Right lung (tissue), 5 donors: Measurements from ENCODE around the gene GPX4. TPM values are rescaled to one million over a fixed set of nuclear protein-coding genes. Genes with fewer than 3 reads are reported as not detected.

Source experiments
- DNase-seq, 2 donors: peaks; one replicate each; pipeline ENCODE4 v3.0.0-alpha.2; 2013
- polyA plus RNA-seq, 5 donors: library from polyadenylated mRNA; unstranded; fragments of 120-200 nt; gene quantifications; one replicate each; pipeline versions ENCODE4 v1.2.1 to v1.2.3, GENCODE V29; 2013; ENCODE audit warnings: inconsistent platforms in 1 of 5, low replicate concordance in 1 of 5; ENCODE audit not compliant: insufficient read length in 5 of 5, insufficient read depth in 1 of 5

GPX4 gene
- polyA plus RNA-seq, 5 donors, result 141 to 288 (median 176) TPM

DNA sequence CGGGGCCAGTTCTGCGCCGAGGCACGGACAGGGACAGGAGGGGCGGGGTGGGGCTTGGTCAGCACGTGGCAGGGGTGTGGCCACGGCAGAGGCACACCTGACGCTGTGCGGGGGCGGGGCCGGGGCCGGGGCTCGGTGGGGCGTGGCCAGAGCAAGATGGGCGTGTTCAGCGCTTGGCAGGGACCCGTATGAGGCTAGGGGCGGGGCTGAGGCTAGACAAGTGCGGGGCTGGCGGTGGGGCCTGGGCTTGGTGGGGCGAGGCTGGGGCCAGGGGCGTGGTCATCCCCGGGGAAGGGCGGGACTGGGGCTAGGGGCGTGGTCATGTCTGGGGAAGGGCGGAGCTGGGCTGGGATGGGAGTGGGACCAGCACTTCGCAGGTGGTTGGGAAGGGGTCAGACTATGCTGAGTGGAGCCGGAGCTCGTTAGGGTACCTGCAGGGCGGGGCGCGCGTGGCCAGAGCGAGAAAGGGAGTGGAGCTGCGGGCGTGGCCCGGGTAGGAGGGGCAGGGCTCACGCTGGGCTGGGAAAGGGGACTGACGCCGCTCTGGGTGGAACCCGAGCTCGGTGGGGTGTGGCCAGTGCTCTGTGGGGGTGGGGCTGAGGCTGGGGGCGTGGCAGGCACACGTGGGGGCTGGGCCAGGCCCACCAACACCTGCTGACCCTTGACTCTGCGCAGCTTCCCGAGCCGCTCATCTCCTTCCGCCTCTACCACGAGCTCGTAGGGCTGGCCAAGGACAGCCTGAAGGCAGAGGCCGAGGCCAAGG, 21.4 kb upstream of the GPX4 start:
- peak in 1 of 2 donors; percentile 58 for DNase-seq

DNA sequence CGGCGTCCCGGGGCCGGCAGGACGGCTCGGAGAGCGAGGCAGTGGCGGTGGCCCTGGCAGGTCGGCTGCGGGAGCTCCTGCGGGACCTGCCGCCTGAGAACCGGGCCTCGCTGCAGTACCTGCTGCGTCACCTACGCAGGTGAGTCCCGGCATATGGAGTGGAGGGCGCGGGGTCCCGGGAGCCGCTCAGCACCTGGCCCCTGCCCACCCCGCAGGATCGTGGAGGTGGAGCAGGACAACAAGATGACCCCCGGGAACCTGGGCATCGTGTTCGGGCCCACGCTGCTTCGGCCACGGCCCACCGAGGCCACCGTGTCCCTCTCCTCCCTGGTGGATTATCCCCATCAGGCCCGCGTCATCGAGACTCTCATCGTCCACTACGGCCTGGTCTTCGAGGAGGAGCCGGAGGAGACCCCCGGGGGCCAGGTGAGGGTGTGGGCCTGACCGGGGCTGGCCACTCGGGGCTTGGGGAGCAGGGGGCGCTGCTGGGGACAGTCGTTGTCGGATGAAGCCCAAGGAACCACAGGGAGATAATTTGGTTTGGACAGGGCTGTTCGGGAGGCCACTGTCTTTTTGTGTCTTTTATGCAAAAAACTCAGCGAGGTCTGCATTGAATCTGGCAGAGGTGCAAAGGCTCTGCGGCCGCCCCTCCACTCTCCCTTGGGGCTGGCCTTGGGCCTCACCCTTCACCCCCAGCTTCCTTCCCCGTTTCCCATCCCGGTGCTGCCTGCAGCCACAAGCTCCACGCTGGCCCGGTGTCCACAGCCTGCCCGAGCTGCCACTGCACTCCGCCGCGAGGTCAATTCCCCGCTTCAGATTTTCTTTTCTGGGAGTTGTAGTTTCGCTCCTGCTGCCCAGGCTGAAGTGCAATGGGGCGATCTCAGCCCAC, 20.6 kb upstream of the GPX4 start:
- DNase-seq, result no peak

DNA sequence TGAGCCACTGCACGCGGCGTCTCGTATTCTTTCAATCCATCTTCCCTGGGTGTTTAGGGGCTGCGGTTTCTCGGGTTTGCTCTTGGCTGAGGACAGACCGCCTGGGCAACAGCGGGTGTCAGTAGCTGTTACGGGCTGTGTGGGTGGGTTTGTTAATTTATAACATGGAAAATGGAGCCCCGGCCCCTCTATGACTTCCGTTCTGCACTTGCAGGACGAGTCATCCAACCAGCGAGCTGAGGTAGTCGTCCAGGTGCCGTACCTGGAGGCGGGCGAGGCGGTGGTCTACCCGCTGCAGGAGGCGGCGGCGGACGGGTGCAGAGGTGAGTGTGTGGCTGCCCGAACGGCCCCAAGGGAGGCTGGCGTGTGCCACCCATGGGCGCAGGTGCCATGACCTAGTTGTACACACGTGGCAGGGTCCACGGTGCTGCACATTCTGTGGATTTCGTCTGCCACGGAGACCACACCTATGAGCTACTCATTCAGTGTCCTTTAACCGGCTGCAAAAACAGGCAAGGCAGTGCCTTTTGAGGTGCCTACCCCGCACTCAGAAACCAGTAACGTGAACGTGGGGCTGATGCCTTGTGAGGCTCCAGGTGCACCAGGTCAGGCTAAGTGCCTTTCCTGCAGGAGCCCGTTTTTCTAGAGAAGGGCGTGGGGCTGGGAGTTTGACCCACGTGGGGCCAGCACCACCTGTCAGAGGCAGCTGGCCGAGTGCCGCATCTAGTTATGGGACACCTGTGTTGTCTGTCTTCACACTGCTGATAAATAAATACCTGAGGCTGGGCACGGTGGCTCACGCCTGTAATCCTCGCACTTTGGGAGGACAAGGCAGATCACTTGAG, 19.5 kb upstream of the GPX4 start:
- DNase-seq, result no peak

DNA sequence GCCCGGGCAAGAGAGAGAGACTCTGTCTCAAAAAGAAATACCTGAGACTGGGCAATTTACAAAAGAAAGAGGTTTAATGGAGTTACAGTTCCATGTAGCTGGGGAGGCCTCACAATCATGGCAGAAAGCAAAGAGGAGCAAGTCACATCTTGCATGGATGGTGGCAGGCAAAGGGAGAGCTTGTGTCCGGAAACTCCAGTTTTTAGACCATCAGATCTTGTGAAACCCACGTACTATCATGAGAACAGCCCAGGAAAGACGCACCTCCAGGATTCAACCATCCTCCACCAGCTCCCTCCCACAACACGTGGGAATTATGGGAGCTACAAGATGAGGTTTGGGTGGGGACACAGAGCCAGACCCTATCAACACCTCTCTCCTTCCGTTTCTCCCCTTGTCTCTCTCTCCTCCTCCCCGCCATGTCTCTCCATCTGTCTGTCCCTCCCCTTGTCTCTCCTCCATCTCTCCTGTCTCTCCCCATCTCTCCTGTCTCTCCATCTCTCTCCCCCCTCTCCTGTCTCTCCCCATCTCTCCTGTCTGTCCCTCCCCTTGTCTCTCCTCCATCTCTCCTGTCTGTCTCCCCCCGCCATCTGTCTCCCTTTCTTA, 18.6 kb upstream of the GPX4 start:
- DNase-seq, result no peak

DNA sequence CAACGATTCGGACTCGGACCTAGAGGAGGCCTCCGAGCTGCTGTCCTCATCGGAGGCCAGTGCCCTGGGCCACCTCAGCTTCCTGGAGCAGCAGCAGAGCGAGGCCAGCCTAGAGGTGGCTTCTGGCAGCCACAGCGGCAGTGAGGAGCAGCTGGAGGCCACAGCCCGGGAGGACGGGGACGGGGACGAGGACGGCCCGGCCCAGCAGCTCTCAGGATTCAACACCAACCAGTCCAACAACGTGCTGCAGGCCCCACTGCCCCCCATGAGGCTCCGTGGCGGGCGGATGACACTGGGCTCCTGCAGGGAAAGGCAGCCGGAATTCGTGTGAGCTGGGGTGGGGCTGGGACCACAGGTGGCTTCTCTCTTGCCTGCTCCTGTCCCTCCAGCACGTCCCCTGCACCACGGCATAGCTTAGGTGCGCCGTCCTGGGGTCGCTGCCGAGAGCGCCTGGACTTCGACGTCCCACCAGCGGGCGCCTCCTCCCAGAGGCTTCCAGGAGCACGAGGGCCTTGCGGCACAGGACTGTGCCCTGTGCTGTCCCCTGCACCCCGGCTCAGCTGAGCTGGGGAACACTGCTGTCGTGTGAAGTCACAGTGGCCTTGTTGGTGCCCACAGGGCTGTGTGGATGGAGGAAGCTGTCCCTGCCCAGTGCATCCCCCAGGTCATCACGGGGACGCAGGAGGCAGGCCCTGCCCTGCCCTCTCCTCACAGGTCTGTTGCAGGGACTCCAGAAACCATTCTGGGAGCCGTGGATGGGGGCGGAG, 17.9 kb upstream of the GPX4 start:
- DNase-seq, result no peak

DNA sequence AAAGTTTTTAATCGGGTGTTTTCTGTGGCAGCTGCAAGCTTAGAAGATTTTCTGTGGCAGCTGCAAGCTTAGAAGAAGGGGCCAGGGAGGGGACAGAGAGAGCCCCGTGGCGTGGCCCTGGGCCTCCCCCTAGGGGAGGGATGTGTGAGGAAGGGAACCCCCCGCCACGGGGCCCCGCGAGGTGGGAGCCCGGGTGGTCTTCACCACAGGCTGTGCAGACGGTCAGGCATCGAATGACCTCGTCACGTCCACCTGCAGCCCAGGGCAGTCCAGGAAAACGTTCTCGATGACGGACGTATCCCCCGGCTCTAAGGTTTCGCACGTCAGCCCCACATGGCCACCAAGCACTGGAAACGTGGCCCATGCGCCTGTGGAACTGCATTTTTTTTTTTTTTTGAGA, 17.2 kb upstream of the GPX4 start:
- no peak for DNase-seq

DNA sequence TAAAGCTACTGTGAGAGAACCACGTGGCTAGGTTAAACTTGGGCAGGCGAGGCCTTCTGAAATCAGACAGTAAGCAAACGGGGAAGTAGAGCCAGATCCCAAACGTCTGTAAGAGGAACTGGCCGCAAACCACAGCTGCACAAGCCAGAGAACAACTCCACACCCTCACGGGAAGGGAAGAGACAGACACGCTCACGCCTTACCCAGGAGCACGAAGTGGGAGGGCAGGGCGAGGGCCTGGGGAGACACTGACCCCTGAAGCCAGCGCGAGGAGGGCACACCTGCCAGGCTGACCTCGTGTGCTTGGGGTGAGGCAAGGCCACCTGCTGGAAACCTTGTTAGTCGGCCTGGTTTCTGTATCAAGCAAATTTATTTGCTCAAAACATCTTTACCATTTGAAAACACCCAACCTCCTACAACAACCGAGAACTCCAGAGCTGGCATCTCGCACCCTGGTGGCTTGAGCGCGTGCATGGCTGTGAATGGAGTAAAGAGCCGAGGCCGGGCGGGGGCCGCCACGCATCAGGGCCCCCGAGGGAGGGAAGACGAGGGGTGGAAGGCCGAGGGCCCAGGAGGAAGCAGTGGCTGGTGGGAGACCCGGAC, 15.9 kb upstream of the GPX4 start:
- no peak for DNase-seq

DNA sequence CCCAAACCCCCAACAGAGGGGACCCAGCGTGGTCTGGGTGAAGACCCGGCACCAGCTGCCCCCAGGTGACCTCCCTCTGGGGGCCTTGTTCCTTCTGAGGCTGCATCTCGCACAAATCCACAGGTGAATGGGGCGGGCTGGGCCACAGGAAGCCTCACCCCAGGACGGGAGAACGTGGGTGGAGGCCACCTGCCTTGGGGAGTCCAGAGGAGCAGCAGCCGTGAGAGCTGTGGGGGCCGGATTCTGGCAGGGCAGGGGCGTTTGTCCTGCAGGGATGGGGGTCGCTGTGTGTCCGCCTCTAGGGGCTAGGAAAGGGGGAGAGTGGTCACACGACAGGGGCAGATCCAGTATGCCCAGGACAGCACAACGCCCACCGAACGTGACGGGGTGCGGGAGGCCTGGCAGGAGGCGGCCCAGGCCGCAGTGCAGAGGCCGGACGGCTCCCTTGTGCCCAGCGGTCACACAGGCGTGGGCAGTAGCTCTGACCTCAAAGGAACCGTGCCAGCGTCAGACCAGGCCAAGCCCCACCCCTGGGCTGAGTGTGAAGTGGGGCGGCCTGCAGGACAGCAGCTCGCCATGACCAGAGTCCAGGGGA, 15.3 kb upstream of the GPX4 start:
- no peak for DNase-seq

DNA sequence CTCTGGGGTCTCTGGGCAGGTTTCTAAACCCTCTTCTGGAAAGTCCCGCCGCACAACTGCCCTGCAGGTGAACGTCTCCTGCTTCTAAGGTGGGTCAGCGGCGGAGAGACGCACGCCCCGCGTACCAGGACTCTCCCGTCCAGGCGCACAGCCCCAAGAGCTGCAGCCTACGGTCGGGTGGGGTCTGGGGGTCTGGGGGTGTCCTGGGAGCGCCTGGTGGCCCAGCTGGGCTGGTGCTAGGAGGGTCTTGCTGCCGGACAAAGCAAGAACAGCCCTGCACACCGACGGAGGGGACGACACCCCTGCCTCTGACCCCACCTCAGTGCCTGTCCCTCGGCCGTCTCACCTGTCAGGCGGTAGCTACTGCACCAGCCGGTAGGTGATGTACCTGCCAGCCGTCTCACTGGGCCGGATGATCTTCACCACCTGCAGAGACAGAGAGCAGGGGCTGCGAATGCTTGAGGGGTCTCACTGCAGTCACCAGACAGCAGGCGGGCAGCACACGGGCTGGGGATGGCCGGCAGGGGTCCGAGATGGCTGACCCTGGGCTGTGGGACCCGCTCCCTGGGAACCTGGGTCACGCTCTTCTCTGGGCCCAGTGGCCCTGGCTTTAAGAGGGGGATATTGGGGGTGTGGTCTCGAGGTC, 14.5 kb upstream of the GPX4 start:
- DNase-seq, result no peak

DNA sequence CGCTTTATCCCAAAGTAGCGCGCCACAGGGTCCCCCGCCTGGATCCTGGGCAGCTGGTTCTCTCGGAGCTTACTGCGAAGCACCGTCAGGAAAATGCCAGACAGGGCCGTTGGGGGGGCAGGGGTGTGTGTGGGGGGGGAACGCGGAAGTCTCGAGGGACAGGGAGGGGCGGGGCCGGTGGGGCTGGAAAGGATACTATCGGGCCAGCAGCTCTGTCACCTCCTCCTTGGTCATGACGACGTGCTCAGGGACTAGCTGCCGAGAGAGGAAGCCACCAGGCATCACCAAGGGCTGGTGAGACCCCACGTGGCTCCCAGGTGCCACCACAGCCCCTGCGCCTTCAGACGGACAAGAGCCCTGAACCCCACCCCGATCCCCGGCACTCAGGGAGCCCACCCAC, 13.9 kb upstream of the GPX4 start:
- no peak for DNase-seq

DNA sequence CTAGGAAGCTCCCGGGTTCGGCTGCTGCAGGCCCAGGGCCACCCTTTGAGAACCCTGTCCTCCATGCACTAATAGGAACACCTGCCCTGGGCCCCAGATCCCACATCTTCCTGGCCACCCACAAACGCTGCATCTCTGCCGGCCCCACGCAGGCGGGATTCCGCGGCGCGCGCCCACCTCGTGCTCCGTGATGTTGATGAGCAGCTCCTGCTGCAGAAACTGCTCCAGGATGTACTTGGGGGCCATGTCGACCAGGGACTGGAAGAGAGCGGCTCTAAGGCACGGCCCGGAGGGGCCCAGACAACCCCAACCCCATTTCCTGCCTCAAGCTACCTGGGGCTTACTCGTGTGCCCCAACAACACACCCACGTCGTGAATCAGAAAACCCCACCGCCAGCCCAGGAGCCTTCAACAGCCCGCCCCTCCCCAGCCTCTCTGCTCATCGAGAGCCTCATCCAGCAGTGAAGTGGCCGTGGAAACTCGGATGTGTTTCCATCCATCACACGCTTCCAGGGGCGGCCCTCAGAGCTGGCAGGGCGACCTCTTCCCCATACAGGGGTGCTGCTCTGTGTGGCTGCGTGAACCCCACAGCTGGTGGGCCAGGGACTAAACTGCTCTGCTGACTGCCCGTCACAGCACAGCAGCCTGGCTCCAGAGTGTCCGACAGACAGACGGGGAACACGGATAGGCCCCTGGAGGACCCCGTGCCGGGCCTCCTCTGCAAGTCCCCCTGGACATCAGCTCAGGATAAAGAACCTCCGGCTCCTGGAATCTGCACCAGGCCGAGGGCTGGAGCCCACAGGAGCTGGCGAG, 12.9 kb upstream of the GPX4 start:
- DNase-seq, result no peak

DNA sequence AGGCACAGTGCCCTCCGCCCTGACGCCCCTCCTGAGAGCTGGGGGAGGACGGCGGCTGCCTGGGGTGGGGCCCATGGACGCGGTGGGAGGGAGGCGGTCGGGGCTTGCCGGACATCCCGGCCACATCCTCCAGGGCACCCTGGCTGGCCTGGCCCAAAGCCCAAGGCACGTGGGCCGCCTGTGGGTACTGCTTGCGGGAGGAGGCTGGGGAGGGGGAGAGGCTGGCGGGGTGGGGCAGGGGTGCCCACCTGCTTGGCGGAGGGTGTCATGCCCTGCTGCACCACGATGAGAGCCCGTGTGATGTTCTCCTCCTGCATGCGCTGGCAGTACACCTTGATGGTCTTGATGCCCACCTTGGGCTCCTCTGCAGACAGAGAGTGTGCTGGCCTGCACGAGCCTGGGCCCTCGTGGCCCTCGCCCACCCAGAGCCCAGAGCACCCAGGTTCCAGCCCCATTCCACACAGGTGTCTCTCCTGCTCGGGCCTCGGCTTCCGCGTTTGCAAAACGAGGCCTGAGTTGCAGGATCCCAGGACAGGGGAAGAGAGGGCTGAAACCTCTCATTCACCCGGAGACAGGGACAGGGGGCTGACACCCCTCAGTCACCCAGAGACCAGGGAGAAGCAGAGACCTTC, 12.1 kb upstream of the GPX4 start:
- DNase-seq, result no peak

DNA sequence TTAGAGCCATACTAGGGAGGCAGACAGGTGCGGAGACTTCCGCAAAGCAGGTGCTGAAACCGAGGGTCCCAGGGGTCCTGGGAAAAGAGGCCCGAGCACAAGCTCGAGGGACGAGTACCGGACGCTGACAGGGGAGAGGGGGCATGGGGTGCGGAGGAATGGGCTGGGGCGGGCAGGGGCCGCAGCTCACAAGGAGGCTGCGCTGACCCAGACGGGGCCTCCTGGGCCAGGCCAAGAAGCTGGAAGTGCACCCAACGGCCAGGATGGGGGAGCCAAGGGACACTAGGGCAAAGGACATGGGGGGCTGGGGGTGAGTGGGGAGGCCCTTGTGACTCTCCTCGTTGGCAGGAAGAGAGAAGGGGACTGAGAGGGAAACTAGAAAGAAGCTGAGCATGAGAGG, 10.5 kb upstream of the GPX4 start:
- DNase-seq, result no peak

DNA sequence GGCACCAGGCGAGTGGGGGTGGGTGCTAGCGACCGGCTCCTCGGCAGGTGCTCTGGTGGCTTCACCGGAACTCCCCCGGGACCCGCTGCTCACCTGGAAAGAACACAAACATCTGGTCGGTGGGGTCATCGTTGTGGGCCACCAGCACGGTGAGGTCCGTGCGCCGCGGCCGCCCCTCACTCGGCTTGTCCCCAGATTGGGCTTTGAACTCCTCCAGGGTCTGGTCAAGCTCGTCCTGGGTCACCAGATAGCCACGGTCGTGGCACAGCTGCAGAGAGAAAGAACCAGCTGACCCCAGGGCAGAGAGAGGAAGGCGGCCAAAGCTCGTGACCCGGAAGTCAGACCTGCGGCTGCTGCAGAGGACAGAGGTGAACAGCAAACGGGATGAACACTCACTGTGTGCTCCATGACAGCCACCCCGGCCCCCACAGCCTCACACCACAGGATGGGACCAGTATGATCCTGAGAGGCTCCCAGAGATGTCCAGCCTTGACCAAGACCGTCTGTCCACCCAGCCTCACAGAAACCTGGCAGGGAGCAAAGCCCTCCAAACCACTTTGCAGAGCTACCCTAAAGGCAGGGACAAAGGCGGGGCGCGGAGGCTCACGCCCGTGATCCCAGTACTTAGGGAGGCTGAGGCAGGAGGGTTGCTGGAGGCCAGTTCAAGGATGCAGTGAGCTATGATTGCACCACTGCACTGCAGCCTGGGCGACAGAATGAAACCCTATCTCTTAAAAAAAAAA, 9.8 kb upstream of the GPX4 start:
- DNase-seq, result no peak

DNA sequence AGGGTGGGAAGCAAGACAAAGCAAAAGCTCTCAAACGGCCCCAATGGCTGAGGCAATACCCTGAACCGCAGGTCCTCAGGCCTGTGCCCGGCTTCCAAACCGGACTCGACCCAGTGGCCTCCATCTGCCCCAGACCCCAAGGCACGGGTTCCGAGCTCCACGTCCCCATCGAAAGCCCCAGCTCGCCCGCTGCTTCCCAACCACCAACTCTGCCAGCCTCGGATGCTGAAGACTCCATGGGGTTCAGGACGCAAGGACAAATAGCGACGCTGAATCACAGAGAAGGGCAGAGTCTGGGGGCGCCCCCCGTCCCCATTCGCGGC, 9.2 kb upstream of the GPX4 start:
- DNase-seq, result no peak

DNA sequence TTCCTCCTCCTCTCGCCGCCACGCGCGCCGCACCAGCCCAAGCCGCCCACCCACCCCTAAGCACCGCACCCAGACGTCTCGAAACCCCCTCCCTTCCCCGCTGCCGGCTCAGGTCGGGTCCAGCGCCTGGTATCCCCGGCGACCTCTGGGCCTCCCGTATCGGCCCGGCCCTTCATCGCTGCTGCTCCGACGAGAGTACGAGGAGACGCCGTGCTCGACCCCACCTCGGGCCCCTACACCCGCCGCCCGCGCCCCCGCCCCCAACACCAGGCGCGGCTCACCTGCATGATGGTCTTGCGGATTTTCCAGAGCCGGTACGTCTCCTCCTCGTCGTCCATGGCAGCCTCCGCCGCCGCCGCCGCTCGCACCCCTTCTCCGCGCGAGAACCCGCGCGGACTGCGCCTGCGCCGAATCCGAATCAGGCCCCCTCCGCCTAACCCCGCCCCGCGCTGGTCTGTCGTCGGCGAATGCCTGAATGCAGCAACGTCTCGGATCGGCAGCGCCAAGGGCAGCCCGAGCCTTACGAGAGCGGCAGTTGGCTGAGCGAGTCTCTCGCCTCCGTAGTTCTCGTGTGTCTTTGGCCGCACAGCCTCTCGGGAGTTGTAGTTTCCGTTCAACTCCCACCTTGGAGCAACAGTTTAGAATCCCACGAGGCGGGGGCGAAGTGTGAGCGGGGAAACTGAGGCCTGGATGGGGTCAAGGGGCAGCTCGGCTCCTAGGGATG, 8.7 kb upstream of the GPX4 start, which contains the start of gene POLR2E:
POLR2E (minus strand) TSS at position 398 of the 724 bp plus-strand sequence; CDS start at position 338, 60 bp downstream.
- DNase-seq, result peak; percentile 98 to 99

DNA sequence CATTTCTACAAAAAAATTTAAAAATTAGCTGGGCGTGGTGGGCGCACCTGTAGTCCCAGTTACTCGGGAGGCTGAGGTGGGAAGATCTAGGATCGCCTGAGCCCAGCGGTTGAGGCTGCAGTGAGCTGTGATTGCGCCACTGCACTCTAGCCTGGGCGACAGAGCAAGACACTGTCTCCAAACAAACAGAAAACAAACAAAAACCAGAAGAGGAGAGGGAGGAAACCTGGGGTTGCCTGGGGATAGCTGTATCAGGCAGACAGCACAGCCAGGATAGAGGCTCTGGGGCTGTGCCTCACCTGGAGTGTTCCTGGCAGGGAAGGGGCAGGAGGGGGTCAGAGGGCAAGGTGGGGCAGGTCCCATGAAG, 6.0 kb upstream of the GPX4 start:
- no peak for DNase-seq
